HCT116 (cell line): ENCODE measurements around the gene ITGA2B.

ENCODE experiments used
- CTCF ChIP-seq, 3 experiments: fragments of 200-600 bp in 1 of 3; sonication (generic) in 1 of 3; IDR thresholded peaks in 2 of 3; conservative IDR thresholded peaks in 1 of 3; 2 replicates each; pipeline ENCODE4 v1.5.1; 2012 to 2017; ENCODE audit warnings: low read depth in 2 of 3, low read length in 2 of 3, antibody characterized with exemption in 1 of 3, borderline replicate concordance in 1 of 3, control low read depth in 1 of 3, mild to moderate bottlenecking in 1 of 3, mixed read lengths in 1 of 3, mixed run types in 1 of 3, moderate library complexity in 1 of 3; ENCODE audit not compliant: insufficient read depth in 1 of 3
- MAX ChIP-seq: IDR thresholded peaks from 2 replicates; pipeline ENCODE4 v1.6.1; 2012

- TF ChIP-seq MAX (no peak), CTCF (IDR thresholded peaks at IDR 0.05 in 2 of 3, conservative IDR thresholded peaks at IDR 0.05 in 1 of 3; ENCODE audit: borderline replicate concordance in 1 of 3, insufficient read depth in 1 of 3, low read depth in 2 of 3, low read length in 2 of 3) (no peak)
Observed at GRCh38 chr17:44338702-44339101, 50.7 kb downstream of the ITGA2B start.
